HCT116 (cell line): ENCODE results near the gene DDI2. TPM values are rescaled to one million over a fixed set of nuclear protein-coding genes. Genes with fewer than 3 reads are reported as not detected.

Source experiments
- ATAC-seq: fragments of 200-7000 bp; cut with Tn5 transposase; 2 replicates; pipeline ENCODE4 v1.9.1; 2020; ENCODE audit warnings: mild to moderate bottlenecking, moderate library complexity
- BruUV-seq: library from RNA; stranded (reverse); fragments of 400-500 nt; replicated peaks from 2 replicates; lab custom pipeline; 2021; lab: Mats Ljungman, UMichigan
- CTCF ChIA-PET: fragments of 300-600 bp; sonication (Branson Sonifier 250); formaldehyde crosslinking; loops from one replicate; lab custom pipeline; 2021; ENCODE audit warnings: antibody characterized with exemption; lab: Charles Lee
- POLR2A ChIA-PET: fragments of 300-600, 350-600 bp; sonication (Branson Sonifier 250); formaldehyde crosslinking; loops from one replicate; lab custom pipeline; 2021; ENCODE audit warnings: antibody characterized with exemption; lab: Charles Lee
- RAD21 ChIA-PET, 2 experiments: fragments of 300-600 bp; sonication (Branson Sonifier 250); formaldehyde crosslinking; loops; one replicate each; lab custom pipeline; 2023; ENCODE audit warnings: low total read pairs in 2 of 2; ENCODE audit not compliant: uncharacterized antibody in 2 of 2, unreplicated experiment in 2 of 2, low non-redundant PET in 1 of 2; lab: Charles Lee
- DNase-seq: peaks from one replicate; pipeline ENCODE4 v3.0.0-alpha.2; 2010; ENCODE audit warnings: low read depth, low spot score
- H2AFZ ChIP-seq: fragments of 200-600 bp; shearing (Covaris generic), sonication (generic); 2 replicates; pipeline ENCODE4 v1.6.1; 2017; ENCODE audit warnings: low read depth, mixed run types, mixed read lengths, antibody characterized with exemption, low read length; ENCODE audit not compliant: poor library complexity, severe bottlenecking
- H3K27ac ChIP-seq: 2 replicates; pipeline ENCODE4 v1.5.1; 2012; ENCODE audit warnings: low read depth, low read length
- H3K27me3 ChIP-seq: fragments of 200-600 bp; sonication (generic); 2 replicates; pipeline ENCODE4 v1.6.1; 2016; ENCODE audit warnings: mixed run types, low read length, mixed read lengths; ENCODE audit not compliant: insufficient read depth
- H3K36me3 ChIP-seq, 2 experiments: fragments of 200-500 bp in 1 of 2; fragments of 200-600 bp in 1 of 2; sonication (Bioruptor generic) in 1 of 2; sonication (generic) in 1 of 2; 2 replicates each; pipeline versions ENCODE4 v1.5.1 to v1.6.1; 2014 to 2016; ENCODE audit warnings: low read length in 2 of 2, inconsistent platforms in 1 of 2, mixed read lengths in 1 of 2, mixed run types in 1 of 2; ENCODE audit not compliant: insufficient read depth in 2 of 2, control insufficient read depth in 1 of 2
- H3K4me1 ChIP-seq, 2 experiments: fragments of 200-600 bp in 1 of 2; sonication (generic) in 1 of 2; 2 replicates each; pipeline versions ENCODE4 v1.5.1 to v1.6.1; 2012 to 2017; ENCODE audit warnings: low read length in 2 of 2, inconsistent platforms in 1 of 2, mild to moderate bottlenecking in 1 of 2, mixed read lengths in 1 of 2, mixed run types in 1 of 2, moderate library complexity in 1 of 2; ENCODE audit not compliant: insufficient read depth in 2 of 2, control insufficient read depth in 1 of 2
- H3K4me2 ChIP-seq: fragments of 200-600 bp; sonication (generic); 2 replicates; pipeline ENCODE4 v1.6.1; 2017; ENCODE audit warnings: mixed run types, low read length, mixed read lengths
- H3K4me3 ChIP-seq, 2 experiments: fragments of 200-600 bp in 1 of 2; sonication (generic) in 1 of 2; replicated peaks in 1 of 2; 2 replicates each; pipeline ENCODE4 v1.5.1; 2011 to 2016; ENCODE audit warnings: low read length in 2 of 2, control low read depth in 1 of 2, low read depth in 1 of 2, mild to moderate bottlenecking in 1 of 2, mixed read lengths in 1 of 2, mixed run types in 1 of 2
- H3K79me2 ChIP-seq: fragments of 200-600 bp; sonication (generic); 2 replicates; pipeline ENCODE4 v1.6.1; 2017; ENCODE audit warnings: mild to moderate bottlenecking, mixed run types, low read length, moderate library complexity, mixed read lengths; ENCODE audit not compliant: insufficient read depth
- H3K9ac ChIP-seq: fragments of 200-600 bp; sonication (generic); 2 replicates; pipeline ENCODE4 v1.6.1; 2016; ENCODE audit warnings: low read length, mixed read lengths
- H3K9me2 ChIP-seq: fragments of 200-600 bp; sonication (generic), shearing (Covaris generic); 2 replicates; pipeline ENCODE4 v1.6.1; 2017; ENCODE audit warnings: mixed run types, mild to moderate bottlenecking, moderate library complexity; ENCODE audit not compliant: insufficient read depth
- H3K9me3 ChIP-seq, 2 experiments: fragments of 200-500 bp in 1 of 2; fragments of 200-600 bp in 1 of 2; sonication (Bioruptor generic) in 1 of 2; sonication (generic) in 1 of 2; 2 replicates each; pipeline ENCODE4 v1.6.1; 2014 to 2017; ENCODE audit warnings: low read length in 2 of 2, mixed read lengths in 2 of 2, inconsistent platforms in 1 of 2, low read depth in 1 of 2, mild to moderate bottlenecking in 1 of 2, mixed run types in 1 of 2, moderate library complexity in 1 of 2; ENCODE audit not compliant: control insufficient read depth in 1 of 2, insufficient read depth in 1 of 2
- H4K20me1 ChIP-seq: fragments of 200-600 bp; sonication (generic), shearing (Covaris generic); 2 replicates; pipeline ENCODE4 v1.6.1; 2017; ENCODE audit warnings: mixed run types, mild to moderate bottlenecking, moderate library complexity; ENCODE audit not compliant: insufficient read depth
- CBX3 ChIP-seq: IDR thresholded peaks from 2 replicates; pipeline ENCODE4 v1.6.1; 2012; ENCODE audit warnings: low read depth
- CEBPB ChIP-seq: IDR thresholded peaks from 2 replicates; pipeline ENCODE4 v1.6.1; 2012; ENCODE audit warnings: low read depth
- EGR1 ChIP-seq: IDR thresholded peaks from 2 replicates; pipeline ENCODE4 v1.6.1; 2012; ENCODE audit warnings: low read depth
- EZH2 ChIP-seq: fragments of 200-600 bp; sonication (generic); IDR thresholded peaks from 2 replicates; pipeline ENCODE4 v1.6.1; 2017; ENCODE audit warnings: antibody characterized with exemption, mixed run types
- EZH2phosphoT487 ChIP-seq: fragments of 200-600 bp; IDR thresholded peaks from 2 replicates; pipeline ENCODE4 v1.6.1; 2018; ENCODE audit warnings: antibody characterized with exemption, borderline replicate concordance
- FOSL1 ChIP-seq: IDR thresholded peaks from 2 replicates; pipeline ENCODE4 v1.6.1; 2012; ENCODE audit warnings: low read depth
- JUND ChIP-seq: IDR thresholded peaks from 2 replicates; pipeline ENCODE4 v1.6.1; 2012
- POLR2AphosphoS5 ChIP-seq: IDR thresholded peaks from 2 replicates; pipeline ENCODE4 v1.6.1; 2011; ENCODE audit warnings: mild to moderate bottlenecking, low read depth, low read length, moderate library complexity
- SIN3A ChIP-seq: IDR thresholded peaks from 2 replicates; pipeline ENCODE4 v1.6.1; 2012; ENCODE audit warnings: low read depth
- SP1 ChIP-seq: IDR thresholded peaks from 2 replicates; pipeline ENCODE4 v1.6.1; 2012; ENCODE audit warnings: low read depth
- SRF ChIP-seq: IDR thresholded peaks from 2 replicates; pipeline ENCODE4 v1.6.1; 2012; ENCODE audit warnings: low read depth
- TCF7L2 ChIP-seq: IDR thresholded peaks from 2 replicates; pipeline ENCODE4 v1.7.0; 2011; ENCODE audit warnings: borderline replicate concordance, inconsistent platforms; ENCODE audit not compliant: insufficient read depth, insufficient read length; ENCODE audit errors: extremely low read depth
- ZFX ChIP-seq: fragments of 450-650 bp; IDR thresholded peaks from 2 replicates; pipeline ENCODE4 v1.6.1; 2017
- ZNF274 ChIP-seq: fragments of 200-500 bp; sonication (Bioruptor generic); IDR thresholded peaks from 2 replicates; pipeline ENCODE4 v1.6.1; 2014; ENCODE audit warnings: mild to moderate bottlenecking, low read depth, low read length, inconsistent platforms
- intact Hi-C: fragments of 100-400 bp; cut with micrococcal nuclease; formaldehyde crosslinking; loops from 2 replicates; pipeline ENCODE4 v1.10.0; 2022
- total RNA-seq: library from RNA; stranded (reverse); gene quantifications from one replicate; pipeline ENCODE4 v1.2.1, GENCODE V29; 2021; ENCODE audit not compliant: unreplicated experiment
- TF ChIP-seq, protein P1 (sequence below): IDR thresholded peaks from 2 replicates; pipeline ENCODE4 v1.6.1; 2011; ENCODE audit warnings: mild to moderate bottlenecking, low read length, moderate library complexity; ENCODE audit not compliant: insufficient replicate concordance; ENCODE audit errors: extremely low read depth
- TF ChIP-seq, protein P2 (sequence below): IDR thresholded peaks from 2 replicates; pipeline ENCODE4 v1.6.1; 2012

The DDI2 gene
- total RNA-seq, 1 experiment from 2014 or later = 26.3 TPM

- H3K27ac ChIP-seq = no peak overlapping the region
- no peak for ATAC-seq
- H3K4me3 ChIP-seq = no peak overlapping the region
- peaks cover 6% of the 10 kb centered on the region for H3K79me2 ChIP-seq
- DNase-seq = no peak
- ChIA-PET POLR2A (no interaction called here), RAD21 (no interaction called here), CTCF (no interaction called here)
- H2AFZ ChIP-seq = no peak overlapping the region
- BruUV-seq = no TSS peak
- H3K4me2 ChIP-seq = no peak overlapping the region
- no peaks in the 10 kb centered on the region for H4K20me1 ChIP-seq
- H3K9ac ChIP-seq = no peak overlapping the region
- H3K36me3 ChIP-seq = no peaks in the 10 kb centered on the region
- H3K27me3 ChIP-seq = no peaks in the 10 kb centered on the region
- no peaks in the 10 kb centered on the region for H3K9me3 ChIP-seq
- intact Hi-C loops = no loop called here
- TF ChIP-seq, protein P1, sequence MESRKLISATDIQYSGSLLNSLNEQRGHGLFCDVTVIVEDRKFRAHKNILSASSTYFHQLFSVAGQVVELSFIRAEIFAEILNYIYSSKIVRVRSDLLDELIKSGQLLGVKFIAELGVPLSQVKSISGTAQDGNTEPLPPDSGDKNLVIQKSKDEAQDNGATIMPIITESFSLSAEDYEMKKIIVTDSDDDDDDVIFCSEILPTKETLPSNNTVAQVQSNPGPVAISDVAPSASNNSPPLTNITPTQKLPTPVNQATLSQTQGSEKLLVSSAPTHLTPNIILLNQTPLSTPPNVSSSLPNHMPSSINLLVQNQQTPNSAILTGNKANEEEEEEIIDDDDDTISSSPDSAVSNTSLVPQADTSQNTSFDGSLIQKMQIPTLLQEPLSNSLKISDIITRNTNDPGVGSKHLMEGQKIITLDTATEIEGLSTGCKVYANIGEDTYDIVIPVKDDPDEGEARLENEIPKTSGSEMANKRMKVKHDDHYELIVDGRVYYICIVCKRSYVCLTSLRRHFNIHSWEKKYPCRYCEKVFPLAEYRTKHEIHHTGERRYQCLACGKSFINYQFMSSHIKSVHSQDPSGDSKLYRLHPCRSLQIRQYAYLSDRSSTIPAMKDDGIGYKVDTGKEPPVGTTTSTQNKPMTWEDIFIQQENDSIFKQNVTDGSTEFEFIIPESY = no peak
- TF ChIP-seq ZNF274 = no peak
- TF ChIP-seq EZH2 = no peak
- no peak for TF ChIP-seq SP1
- no peak for TF ChIP-seq SIN3A
- TF ChIP-seq EGR1 = no peak
- TF ChIP-seq POLR2AphosphoS5 = no peak
- no peak for TF ChIP-seq ZFX
- TF ChIP-seq CEBPB = no peak
- TF ChIP-seq JUND = no peak
- TF ChIP-seq, protein P2, sequence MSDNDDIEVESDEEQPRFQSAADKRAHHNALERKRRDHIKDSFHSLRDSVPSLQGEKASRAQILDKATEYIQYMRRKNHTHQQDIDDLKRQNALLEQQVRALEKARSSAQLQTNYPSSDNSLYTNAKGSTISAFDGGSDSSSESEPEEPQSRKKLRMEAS = no peak
- TF ChIP-seq FOSL1 = no peak
- no peak for TF ChIP-seq CBX3
- no peak for TF ChIP-seq EZH2phosphoT487
- TF ChIP-seq SRF = no peak
- no peak for TF ChIP-seq TCF7L2
- H3K9me2 ChIP-seq = no peaks in the 10 kb centered on the region
- H3K4me1 ChIP-seq = peaks cover 5 to 49% of the 10 kb centered on the region in 2 experiments
These were observed 62.9 kb downstream of the DDI2 start for GRCh38 chr1:15680131-15680530.
